GM18951 (cell line): ENCODE measurements around the gene MKNK2.

Source experiments
- POLR2A ChIP-seq: IDR thresholded peaks from 4 replicates; pipeline ENCODE4 v1.6.1; 2011; ENCODE audit warnings: mild to moderate bottlenecking; ENCODE audit not compliant: insufficient read length, insufficient read depth; ENCODE audit errors: extremely low read depth
- in situ Hi-C: fragments of 300-500 bp; cut with MboI; formaldehyde crosslinking; loops from one replicate; pipeline ENCODE4 v1.12.0; 2022; ENCODE audit warnings: low sequenced_read_pairs, mixed read lengths, inconsistent platforms; ENCODE audit not compliant: unreplicated experiment

MKNK2 gene

DNA sequence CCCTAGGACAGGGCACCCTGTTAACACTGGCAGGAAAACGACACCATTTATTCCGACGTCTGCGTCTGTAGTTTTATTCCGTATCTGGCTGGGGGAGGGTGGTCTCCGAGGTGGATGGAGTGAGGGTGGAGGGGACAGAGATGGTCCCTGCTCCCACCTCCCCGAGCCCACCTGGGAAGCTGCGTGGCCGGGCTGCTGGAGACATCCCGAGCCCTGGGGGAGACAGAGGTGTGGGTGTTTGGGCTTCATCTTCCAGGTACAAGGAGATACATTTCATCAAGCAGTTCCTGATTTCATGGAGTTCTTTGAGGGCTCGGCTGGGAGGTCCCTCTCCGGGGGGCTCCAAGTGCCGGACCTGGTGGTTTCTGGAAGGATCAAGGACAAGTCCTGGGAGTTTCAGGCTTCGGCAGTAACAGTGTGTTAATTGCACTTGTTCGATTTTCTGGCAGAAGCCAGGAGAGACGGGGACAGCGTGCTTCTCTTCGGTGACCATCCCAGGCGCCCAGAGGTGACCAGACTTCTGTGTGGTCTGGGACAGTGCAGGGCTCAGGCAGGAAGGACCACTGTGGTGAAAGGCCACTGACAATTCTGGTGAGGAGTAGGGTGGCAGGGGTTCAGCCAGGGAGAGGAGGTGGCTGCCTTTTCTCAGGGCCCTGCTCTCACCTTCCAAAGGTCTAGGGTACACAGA lies 20.1 kb upstream of the MKNK2 start:
- TF ChIP-seq POLR2A: no peak
- in situ Hi-C loops: no loop called here

DNA sequence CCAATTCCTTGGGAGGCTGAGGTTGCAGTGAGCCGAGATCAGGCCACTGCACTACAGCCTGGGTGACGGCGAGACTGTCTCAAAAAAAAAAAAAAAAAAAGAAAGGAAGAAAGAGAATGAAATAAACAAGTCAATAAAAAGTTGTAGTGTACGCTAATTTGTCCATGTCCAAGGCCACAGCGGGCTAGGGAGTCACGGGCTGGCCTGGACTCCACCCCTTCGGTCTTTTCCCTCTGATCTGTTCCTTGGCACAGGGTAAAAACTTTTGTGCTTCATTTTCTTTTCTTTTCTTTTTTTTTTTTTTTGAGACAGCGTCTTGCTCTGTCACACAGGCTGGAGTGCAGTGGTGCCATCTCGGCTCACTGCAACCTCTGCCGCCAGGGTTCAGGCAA lies 19.4 kb upstream of the MKNK2 start:
- TF ChIP-seq POLR2A: no peak
- in situ Hi-C loops: no loop called here

DNA sequence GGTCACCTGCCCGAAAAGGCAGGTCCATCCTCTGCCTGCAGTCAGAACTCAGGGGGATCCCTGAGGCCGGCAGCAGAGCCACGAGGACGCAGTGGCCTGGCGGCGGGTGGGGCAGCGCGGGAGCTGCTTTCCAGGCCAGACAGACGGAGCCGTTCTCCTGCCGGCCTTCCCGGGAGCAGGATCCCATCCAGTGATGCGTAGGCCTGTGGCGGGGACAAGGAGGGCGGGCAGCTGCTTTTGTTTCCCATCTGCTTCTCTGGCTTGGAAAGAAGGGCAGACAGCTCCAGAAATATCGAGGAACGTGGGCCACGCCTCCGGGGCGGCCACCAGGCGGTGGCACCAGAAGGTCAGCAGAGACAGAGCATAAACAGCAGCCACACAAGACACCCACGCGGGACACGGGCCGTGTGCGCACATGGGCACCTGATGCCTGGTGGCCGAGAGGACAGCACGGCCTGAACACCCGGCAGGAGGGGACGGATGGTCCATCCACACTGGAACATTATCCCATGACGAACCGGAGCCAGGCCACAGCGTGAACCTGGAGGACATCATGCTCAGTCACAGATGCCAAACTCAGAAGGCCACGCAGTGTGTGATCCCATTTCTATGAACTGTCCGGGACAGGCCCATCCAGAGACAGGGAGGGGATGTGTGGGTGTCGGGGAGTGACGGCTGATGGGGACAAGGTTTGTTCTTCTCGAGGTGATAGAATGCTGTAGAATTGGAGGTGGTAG lies 13.9 kb upstream of the MKNK2 start:
- TF ChIP-seq POLR2A: no peak
- in situ Hi-C loops: no loop called here

DNA sequence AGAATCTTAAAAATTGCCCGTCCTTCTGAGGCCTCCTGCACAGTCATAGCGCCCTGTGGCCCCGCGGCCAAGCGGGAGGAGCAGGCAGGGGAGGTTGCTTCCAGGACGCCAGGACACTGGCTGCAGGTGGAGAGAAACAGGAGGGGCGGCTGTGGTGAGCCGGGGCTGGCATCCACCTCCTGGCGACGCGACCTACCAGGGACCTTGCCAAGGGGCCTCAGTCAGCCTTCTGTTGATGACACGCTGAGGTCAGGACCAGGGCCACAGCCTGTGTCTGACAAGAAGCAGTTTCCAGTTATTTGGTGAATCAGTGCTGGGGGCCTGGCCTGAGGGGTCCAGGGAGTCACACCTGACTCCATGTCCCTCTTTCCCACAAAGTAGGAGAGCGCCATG lies 13.3 kb upstream of the MKNK2 start:
- no peak for TF ChIP-seq POLR2A
- in situ Hi-C loops: no loop called here

DNA sequence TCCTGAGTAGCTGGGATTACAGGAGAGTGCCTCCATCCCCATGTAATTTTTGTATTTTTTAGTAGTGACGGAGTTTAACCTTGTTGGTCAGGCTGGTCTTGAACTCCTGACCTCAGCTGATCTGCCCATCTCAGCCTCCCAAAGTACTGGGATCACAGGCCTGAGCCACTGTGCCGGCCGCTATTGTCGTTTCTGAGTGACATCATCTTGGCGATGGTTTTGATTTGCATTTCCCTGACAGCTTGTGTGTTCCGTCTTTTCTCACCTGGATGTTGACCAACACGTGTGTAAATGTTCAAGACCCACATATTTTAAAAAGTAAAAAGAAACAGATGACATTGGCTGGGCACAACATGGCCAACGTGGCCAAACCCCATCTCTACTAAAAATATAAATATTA lies 12.8 kb upstream of the MKNK2 start:
- in situ Hi-C loops: no loop called here
- no peak for TF ChIP-seq POLR2A

DNA sequence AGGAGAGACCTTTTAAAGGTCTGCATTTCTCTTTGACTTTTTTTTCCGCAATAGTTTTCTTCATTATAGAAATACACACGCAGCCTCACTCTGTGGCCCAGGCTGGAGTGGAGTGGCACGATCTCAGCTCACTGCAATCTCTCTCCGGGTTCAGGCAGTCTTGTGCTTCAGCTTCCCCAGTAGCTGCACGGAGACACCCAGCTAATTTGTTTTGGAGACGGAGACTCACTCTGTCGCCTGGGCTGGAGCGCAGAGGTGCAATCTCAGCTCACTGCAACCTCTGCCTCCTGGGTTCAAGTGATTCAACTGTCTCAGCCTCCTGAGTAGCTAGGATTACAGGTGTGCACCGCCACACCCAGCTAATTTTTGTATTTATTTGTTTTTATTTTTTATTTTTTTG lies 11.7 kb upstream of the MKNK2 start:
- in situ Hi-C loops: no loop called here
- no peak for TF ChIP-seq POLR2A

GRCh38 chr19:2062389-2062729 lies 11.3 kb upstream of the MKNK2 start:
- no peak for TF ChIP-seq POLR2A
- in situ Hi-C loops: no loop called here

DNA sequence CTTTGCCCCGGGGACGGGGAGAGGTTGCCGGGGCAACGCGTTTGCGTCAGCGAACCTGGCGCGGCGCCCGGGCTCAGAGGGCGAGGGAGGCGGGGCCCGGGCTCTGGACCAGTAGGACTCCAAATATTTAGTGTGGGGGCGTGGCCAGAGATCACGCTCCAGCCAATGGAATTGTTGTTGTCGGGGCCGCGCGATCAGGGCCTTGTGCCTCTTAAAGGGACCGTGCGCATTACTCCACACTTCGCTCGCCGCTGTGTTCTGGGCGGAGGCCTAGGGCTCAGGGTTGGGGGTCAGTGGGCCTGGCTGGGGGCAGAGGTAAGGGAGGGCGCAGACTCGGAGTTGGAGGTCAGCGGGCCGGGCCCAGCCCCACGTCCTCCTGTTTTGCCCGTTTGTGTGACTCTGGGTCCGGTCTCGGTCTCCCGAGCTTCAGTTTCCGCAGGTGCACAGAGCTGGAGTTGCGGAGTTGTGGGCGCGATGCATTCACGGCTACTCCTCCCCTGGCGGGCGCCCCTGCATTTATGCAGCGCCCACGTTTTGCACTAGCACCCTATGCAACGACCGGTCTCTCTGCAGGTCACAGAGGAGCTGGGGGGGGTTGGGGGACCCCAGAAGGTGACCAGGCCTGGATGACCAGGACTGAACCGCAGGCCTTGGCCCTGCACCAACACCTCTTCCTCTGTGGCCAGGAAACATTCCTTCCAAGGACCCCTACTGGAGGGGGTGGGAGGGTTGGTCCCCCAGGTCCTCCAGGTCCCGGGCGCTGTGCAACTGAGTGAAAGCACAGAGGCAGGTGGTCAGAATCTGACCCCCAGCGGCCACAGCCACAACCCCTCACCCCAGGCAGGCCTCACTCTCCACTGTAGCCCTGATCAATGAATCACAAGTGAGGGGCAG lies 10.7 kb upstream of the MKNK2 start:
- in situ Hi-C loops: no loop called here
- TF ChIP-seq POLR2A: peak; percentile 71

DNA sequence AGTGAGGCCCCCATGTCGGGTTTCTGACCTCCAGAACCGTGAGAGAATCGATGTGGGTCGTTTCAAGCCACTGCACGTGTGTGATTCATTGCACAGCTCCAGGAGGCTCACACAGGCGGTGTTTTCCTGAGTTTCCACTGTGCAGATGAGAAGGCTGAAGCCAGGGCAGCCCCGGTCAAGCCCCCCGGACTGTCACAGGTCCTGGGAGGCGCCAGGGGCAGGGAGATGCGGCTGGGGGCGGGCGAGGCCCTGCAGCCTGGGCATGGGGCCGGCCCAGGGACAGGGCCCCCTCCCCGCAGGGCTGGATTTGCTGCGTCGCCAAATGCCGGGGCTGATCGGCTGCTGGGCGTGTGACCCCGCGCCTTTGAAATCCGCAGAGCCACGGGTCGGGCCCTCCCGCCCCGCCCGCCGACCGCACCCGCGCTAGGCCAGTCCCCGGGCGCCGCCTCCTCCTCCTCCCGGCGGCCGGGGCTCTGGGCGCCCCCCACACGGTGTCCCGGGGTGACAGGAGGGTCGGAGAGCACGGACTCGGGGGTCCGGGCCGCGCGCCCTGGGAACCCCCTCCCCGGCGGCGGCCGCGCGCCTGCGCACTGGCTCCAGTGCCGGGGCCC lies 9.9 kb upstream of the MKNK2 start:
- peak; percentile 60 for TF ChIP-seq POLR2A
- in situ Hi-C loops: no loop called here

GRCh38 chr19:2059422-2060201 lies 8.6 kb upstream of the MKNK2 start:
- in situ Hi-C loops: no loop called here
- no peak for TF ChIP-seq POLR2A

GRCh38 chr19:2058570-2059421 lies 7.8 kb upstream of the MKNK2 start:
- TF ChIP-seq POLR2A: no peak
- in situ Hi-C loops: no loop called here

DNA sequence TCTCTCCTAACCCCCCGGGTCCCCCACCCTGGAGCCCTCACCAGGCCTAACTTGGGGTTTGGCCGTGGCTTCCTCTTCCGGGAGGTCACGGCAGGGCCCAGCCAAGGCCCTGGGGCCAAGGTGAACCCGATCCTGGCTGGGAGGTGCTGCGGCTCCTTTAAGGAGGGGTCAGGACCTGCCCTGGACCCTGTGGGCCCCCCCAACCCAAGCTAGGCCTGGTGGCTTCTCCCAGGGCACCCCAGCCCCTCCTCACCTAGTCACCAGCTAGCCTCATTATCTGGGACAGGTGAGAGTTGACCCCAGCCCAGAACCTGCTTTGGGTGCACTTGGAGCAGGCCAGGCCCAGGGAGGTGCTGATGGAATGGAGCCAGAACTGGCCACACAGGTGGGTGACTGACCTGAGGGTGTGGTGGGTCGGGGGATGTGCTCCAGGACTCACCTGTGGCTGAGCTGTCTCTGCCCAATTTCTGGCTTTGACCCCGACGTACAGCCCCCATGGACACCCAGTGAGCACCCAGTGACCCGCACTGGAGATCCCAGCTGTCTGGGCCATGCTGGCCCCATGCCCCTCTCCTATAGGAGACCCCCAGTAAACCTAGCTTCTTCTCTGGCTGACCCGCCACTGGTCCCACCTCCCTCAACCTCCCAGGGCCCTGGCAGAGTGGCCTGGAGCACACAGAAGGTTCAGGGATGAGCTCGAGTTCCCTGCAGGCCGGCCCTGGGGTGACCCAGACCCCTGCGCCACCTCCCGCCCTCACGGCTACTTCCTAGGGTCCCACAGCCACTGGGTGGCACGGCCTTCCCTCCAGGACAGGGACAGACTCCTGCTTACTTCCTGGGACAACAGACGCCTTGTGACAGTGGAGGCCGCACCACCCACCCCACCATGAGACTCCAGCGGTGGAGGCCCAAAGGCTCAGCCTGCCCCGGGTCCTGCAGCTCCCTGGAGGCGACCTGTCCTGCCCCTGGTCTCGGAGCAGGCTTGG lies 6.7 kb upstream of the MKNK2 start:
- no peak for TF ChIP-seq POLR2A
- in situ Hi-C loops: no loop called here
